ENCODE measurements around the gene PLCD3.

- no peak for TF ChIP-seq CTCF (conservative IDR thresholded peaks at IDR 0.05; ENCODE audit: low read length)
- TF ChIP-seq EZH2phosphoT487 (IDR thresholded peaks at IDR 0.05; ENCODE audit: borderline replicate concordance, low read depth, low read length): no peak
Measured at GRCh38 chr17:45136846-45137560, 4.7 kb upstream of the PLCD3 start.
